ENCODE results near the gene SEC22C.

DNA sequence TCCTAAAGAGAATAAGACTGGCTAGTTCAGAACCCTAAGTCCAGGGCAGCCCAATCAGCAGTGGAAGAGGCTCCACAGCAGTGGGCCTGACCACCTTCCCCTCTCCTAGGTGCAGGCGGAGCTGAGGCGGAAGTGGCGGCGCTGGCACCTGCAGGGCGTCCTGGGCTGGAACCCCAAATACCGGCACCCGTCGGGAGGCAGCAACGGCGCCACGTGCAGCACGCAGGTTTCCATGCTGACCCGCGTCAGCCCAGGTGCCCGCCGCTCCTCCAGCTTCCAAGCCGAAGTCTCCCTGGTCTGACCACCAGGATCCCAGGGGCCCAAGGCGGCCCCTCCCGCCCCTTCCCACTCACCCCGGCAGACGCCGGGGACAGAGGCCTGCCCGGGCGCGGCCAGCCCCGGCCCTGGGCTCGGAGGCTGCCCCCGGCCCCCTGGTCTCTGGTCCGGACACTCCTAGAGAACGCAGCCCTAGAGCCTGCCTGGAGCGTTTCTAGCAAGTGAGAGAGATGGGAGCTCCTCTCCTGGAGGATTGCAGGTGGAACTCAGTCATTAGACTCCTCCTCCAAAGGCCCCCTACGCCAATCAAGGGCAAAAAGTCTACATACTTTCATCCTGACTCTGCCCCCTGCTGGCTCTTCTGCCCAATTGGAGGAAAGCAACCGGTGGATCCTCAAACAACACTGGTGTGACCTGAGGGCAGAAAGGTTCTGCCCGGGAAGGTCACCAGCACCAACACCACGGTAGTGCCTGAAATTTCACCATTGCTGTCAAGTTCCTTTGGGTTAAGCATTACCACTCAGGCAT, 45.6 kb downstream of the SEC22C start:
- TF ChIP-seq, protein P1, sequence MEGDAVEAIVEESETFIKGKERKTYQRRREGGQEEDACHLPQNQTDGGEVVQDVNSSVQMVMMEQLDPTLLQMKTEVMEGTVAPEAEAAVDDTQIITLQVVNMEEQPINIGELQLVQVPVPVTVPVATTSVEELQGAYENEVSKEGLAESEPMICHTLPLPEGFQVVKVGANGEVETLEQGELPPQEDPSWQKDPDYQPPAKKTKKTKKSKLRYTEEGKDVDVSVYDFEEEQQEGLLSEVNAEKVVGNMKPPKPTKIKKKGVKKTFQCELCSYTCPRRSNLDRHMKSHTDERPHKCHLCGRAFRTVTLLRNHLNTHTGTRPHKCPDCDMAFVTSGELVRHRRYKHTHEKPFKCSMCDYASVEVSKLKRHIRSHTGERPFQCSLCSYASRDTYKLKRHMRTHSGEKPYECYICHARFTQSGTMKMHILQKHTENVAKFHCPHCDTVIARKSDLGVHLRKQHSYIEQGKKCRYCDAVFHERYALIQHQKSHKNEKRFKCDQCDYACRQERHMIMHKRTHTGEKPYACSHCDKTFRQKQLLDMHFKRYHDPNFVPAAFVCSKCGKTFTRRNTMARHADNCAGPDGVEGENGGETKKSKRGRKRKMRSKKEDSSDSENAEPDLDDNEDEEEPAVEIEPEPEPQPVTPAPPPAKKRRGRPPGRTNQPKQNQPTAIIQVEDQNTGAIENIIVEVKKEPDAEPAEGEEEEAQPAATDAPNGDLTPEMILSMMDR (IDR thresholded peaks at IDR 0.05), result peak in 1 of 3 donors; percentile 23
- TF ChIP-seq POLR2A (IDR thresholded peaks at IDR 0.05), result no peak

Data from breast epithelium (tissue), 3 donors.